ENCODE results near the gene DUSP1.

The DUSP1 gene

DNA sequence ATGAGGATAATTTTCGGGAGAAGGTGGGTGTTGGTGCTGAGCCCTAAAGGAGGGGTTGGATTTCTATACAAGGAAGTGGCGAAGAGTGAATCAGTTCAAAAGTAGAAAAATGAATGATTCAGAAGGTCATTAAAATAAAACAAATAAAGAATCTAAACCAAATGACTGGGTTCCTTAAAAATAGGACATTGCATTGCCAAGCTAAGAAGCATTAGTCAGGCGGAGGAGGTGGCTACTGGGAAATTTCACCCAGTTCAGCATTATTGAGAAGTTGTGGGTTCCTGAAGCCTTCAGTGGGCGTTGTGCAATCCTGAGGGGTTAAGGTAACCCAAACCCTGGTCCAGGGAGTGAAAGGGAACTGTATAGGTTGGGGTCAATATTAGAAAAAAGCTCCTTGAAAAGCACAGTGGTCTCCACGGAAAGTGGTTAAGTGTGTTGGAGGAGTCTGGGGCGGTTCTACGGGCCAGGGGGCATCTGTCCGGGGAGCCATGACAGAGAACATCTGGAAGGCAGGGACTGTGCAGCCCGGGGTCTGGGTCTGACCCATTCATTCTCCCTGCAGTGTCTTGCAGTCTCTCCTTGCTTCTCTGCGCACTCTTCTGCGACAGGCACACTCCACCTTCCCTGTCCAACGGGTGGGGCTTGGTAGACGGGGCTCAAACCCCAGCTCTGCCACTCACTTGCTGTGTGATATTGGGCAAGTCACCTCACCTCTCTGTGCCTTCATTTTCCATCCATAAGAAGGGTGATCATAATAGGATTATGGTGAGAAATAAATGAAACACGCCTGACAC is 27.6 kb upstream of the DUSP1 start:
- Histone ChIP-seq H3K9ac (no peak overlapping the region), H3K9me3 (no peaks in the 10 kb centered on the region), H3K36me3 (no peaks in the 10 kb centered on the region), H3K27ac (peak overlapping the region; percentile 83; the same call in 1 of the 2 replicates), H3K27me3 (no peaks in the 10 kb centered on the region), H3K4me1 (peaks cover 94% of the 10 kb centered on the region), H4K20me1 (no peaks in the 10 kb centered on the region), H3K4me2 (peak overlapping the region; percentile 90; the same call in 1 of the 2 replicates), H3K4me3 (no peak overlapping the region)
- 0 out of 2 replicates have a peak, but pooled peaks have one; percentile 24 for TF ChIP-seq Cebpa-rat (IDR thresholded peaks at IDR 0.05)

DNA sequence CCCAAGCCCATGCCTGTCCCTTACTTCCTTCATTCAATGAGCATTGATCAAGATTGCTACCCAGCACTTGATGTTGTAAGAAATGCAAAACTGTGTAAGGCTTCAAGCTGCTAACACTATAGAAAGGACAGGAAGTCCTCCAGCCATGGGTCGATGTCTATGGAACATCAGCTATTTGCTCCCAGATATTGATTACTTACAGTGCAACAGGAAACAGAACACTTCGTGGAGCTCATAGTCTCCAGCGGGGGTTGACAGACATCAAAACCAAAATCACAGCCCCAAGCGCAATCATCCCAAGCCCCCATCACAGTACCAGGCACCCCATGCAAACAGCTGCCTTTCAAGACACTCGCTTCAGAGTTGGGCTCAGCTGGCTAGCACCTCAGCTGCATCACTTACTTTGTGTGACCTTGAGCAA is 26.8 kb upstream of the DUSP1 start:
- H4K20me1 ChIP-seq: no peaks in the 10 kb centered on the region
- no peaks in the 10 kb centered on the region for H3K27me3 ChIP-seq
- TF ChIP-seq Cebpa-rat (IDR thresholded peaks at IDR 0.05): no peak
- peak overlapping the region; percentile 97 for H3K27ac ChIP-seq
- peak overlapping the region; percentile 16; the same call in 1 of the 2 replicates for H3K9ac ChIP-seq
- H3K4me1 ChIP-seq: peaks cover 100% of the 10 kb centered on the region
- H3K36me3 ChIP-seq: no peaks in the 10 kb centered on the region
- peak overlapping the region; percentile 90 for H3K4me2 ChIP-seq
- H3K9me3 ChIP-seq: no peaks in the 10 kb centered on the region
- H3K4me3 ChIP-seq: no peak overlapping the region

DNA sequence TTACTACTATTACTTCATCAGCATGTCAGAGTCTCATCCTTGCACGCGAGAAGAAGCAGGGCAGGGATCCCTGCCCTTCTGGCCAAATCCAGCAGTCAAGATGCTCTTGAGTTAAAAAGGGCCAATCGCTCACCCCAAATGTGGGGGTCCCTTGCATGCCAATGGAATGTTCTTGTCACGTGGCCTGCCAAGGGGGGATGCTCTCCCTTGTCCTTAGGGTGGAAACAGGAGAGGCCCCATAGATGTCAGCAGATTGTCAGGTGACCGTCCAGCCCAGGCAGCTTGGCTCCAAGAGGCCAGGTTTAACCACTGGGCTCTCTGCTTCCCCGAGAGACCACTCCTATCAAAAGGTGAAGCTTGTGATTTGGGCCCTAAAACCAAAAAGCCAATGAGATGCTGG is 25.3 kb upstream of the DUSP1 start:
- TF ChIP-seq Cebpa-rat (IDR thresholded peaks at IDR 0.05): no peak
- Histone ChIP-seq H4K20me1 (no peaks in the 10 kb centered on the region), H3K36me3 (no peaks in the 10 kb centered on the region), H3K4me3 (no peak overlapping the region), H3K27ac (peak overlapping the region; percentile 97), H3K4me2 (peak overlapping the region; percentile 90), H3K27me3 (no peaks in the 10 kb centered on the region), H3K4me1 (peaks cover 100% of the 10 kb centered on the region), H3K9me3 (no peaks in the 10 kb centered on the region), H3K9ac (no peak overlapping the region)

DNA sequence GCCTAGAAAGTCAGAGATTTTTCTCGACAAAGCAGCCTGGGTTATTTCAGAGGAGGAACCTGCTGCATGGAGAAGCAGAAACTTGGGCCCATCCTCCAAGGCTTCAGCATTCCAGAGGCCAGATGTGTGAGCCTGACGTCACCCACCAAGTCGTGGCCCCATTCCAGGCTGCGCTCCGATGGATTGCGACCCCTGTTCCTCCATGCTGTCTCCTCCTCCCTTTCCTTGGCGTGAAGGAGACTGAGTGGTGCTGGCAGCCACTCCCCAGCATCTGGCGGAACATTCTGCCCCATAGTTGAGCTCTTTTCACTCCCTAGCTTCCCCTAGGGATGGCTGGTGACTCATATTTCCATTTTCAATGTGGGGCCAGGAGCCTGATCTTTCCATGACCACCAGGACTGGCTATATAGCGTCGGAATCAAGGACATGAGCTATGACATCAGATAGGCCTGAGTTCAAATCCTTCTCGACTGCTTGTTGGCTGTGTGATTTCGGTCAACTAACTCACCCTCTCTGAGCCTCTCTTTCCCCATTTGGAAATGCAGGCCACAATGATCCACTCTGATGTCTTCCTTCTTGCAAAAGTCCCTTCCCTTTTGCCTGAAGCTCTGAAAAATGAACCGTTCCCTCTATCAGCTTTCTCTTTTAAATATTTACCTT is 24.5 kb upstream of the DUSP1 start:
- H3K4me1 ChIP-seq: peaks cover 100% of the 10 kb centered on the region
- H3K4me2 ChIP-seq: peak overlapping the region; percentile 90

DNA sequence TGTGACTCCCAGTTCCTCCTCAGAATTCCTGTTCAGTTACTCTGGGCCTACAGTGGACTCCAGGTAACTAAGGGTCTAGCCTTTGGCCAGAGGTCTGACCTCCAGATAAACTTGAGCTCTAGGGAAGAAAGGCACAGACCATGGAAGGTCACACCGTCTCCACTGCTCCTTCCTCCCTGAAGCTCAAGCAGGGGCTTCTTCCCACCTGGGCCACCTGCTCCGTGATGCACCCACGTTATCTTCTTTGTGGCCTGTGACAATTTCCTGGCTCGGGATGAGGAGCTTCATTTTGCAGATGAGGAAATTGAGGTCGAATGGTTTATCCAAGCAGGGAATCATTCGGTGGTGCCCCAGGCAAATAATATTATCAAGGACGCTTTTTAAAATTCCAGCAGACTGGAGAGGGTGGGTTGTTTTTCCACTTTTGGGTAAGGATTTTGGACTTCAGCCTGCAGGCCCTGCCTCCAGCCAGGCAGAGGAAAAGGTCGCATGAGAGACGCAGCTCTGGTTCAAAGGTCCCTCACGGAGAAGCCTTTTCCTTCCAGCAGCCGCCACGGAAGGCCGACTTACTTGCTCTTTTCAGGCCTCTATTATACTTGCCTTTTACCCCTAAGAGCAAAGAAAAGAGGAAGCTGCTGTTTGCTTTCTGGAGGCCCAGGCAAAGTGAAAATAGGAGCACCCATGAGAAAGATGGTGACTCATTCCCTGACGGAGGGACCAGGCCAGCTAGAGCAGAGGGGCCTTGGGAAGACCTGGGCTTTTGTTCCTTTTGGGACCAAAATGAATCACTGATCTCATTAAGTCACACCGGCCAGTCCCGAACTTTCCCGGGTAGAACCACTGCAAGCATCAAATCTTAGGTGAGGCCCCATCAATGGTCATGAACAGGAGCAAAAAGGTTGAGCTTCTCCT is 22.8 kb upstream of the DUSP1 start:
- Histone ChIP-seq H3K36me3 (no peaks in the 10 kb centered on the region), H3K4me1 (peaks cover 100% of the 10 kb centered on the region), H4K20me1 (no peaks in the 10 kb centered on the region), H3K27ac (peak overlapping the region; percentile 97), H3K9me3 (no peaks in the 10 kb centered on the region), H3K9ac (peak overlapping the region; percentile 80), H3K4me2 (peak overlapping the region; percentile 90), H3K27me3 (no peaks in the 10 kb centered on the region), H3K4me3 (peak overlapping the region; percentile 41)
- no peak for TF ChIP-seq Cebpa-rat (IDR thresholded peaks at IDR 0.05)

More for the DNA sequence above, 24.5 kb upstream of the DUSP1 start:
- no peaks in the 10 kb centered on the region for H4K20me1 ChIP-seq
- no peak for TF ChIP-seq Cebpa-rat (IDR thresholded peaks at IDR 0.05)
- H3K9ac ChIP-seq: peak overlapping the region; percentile 80; the same call in 1 of the 2 replicates
- no peaks in the 10 kb centered on the region for H3K9me3 ChIP-seq
- H3K4me3 ChIP-seq: no peak overlapping the region
- H3K36me3 ChIP-seq: no peaks in the 10 kb centered on the region
- no peaks in the 10 kb centered on the region for H3K27me3 ChIP-seq
- peak overlapping the region; percentile 97 for H3K27ac ChIP-seq

DNA sequence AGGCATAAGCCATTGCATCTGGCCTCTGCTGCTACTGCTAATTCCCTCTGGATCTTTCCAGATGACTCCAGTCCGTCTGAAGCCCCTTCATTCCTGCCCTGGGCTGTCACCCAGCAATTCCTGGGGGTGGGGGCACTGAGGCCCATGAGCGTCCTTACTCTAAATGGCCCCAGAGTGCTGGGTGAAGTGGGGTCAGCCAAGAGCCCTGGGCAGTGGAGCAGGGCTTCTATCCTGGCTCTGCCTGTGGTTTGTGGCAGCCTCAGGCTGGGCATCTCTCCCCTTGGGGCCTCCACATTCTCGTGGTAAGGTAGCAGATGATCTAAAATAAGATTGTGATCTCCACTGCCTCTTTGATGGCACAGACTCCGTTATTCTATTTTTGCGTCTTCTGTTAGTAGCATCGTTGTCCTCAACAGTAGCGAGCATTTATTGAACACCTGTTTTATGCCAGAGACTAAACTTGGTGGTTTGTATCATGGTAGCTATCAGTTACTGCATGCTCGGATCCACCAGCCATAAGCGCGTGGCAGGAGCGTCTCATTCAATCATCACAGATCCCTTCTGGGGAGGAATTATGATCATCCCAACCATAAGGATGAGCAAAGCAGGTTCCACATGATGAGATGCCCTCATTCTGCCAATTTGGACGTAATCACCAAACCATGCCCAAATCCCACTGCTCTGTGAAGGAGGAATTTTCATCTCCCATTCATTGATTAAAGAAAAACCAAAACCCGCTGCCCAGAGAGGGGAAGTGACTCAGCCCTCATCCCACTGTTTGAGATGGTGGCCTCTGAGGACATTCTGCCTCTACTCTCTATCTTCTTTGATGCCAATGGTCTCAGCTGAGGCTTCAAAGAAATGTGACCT is 21.9 kb upstream of the DUSP1 start:
- Histone ChIP-seq H3K4me1 (peaks cover 100% of the 10 kb centered on the region), H4K20me1 (no peaks in the 10 kb centered on the region), H3K27ac (peak overlapping the region; percentile 97), H3K36me3 (no peaks in the 10 kb centered on the region), H3K27me3 (no peaks in the 10 kb centered on the region), H3K4me2 (peak overlapping the region; percentile 90), H3K9ac (peak overlapping the region; percentile 80), H3K4me3 (peak overlapping the region; percentile 41), H3K9me3 (no peaks in the 10 kb centered on the region)
- no peak for TF ChIP-seq Cebpa-rat (IDR thresholded peaks at IDR 0.05)

DNA sequence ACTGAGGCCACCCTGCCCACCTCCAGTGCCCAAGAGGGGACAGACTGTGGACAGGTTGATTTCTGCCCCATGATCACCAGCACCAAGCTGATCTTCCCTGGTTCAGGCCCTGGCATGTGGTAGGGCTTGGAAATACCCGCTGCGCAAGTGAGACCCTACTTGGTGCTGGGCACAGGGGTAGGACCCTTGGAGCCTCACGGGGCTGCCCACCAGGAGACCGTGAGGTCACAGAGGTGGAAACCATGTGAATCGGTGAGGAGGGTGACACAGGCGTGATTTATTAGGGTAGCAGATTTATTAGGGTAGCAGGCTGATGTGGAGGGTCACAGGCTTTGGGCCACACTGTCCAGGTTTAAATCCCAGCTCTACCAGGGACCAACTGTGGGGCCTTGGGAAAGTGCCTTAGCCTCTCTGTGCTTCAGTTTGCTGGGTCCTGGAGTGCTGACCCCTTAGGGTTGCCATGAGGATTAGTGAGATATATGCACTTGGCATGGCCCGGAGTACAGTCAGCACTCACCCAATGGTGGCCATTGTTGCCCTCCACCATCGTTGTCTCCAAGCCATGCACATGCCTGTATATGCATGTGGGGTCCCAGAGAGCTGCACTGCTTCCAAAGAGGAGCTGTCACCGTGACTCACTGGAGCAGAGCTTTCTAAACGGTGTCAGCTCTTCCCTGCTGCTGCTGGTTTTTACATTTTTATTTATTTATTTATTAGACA is 20.9 kb upstream of the DUSP1 start:
- Histone ChIP-seq H3K4me3 (peak overlapping the region; percentile 34; the same call in 1 of the 2 replicates), H3K4me2 (peak overlapping the region; percentile 90), H3K9me3 (no peaks in the 10 kb centered on the region), H3K27me3 (no peaks in the 10 kb centered on the region), H3K4me1 (peaks cover 100% of the 10 kb centered on the region), H3K36me3 (no peaks in the 10 kb centered on the region), H3K9ac (peak overlapping the region; percentile 80), H4K20me1 (no peaks in the 10 kb centered on the region), H3K27ac (peak overlapping the region; percentile 97)
- no peak for TF ChIP-seq Cebpa-rat (IDR thresholded peaks at IDR 0.05)

DNA sequence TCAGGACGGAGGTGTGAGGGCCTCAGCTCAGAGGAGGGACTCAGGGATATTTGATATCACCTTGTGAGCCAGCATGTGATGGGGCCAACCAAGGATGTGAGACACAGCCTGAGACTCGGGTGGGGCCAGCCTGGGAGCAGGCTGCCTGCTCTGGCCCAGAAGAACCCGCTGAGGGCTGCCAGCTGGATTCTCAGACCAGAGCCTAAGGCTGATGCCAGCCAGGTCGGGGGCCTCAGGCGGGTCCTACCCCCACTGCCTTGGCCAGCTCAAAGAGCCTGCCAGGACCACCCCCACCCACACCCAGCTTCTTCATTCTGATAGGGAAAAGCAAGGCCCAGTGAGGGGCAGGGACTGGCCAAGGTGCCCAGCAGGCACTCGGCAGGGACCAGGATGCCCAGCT is 20.3 kb upstream of the DUSP1 start:
- H3K36me3 ChIP-seq: no peaks in the 10 kb centered on the region
- H3K27ac ChIP-seq: peak overlapping the region; percentile 97
- peaks cover 100% of the 10 kb centered on the region for H3K4me1 ChIP-seq

More for the DNA sequence above, 20.3 kb upstream of the DUSP1 start:
- Histone ChIP-seq H3K27me3 (no peaks in the 10 kb centered on the region), H3K4me3 (peak overlapping the region; percentile 4; the same call in 1 of the 2 replicates), H3K4me2 (peak overlapping the region; percentile 90), H4K20me1 (no peaks in the 10 kb centered on the region), H3K9ac (peak overlapping the region; percentile 80), H3K9me3 (no peaks in the 10 kb centered on the region)
- TF ChIP-seq Cebpa-rat (IDR thresholded peaks at IDR 0.05): no peak

Measured in BLaER1 (cell line).